Measurements from ENCODE around the gene PIR.

PIR gene

DNA sequence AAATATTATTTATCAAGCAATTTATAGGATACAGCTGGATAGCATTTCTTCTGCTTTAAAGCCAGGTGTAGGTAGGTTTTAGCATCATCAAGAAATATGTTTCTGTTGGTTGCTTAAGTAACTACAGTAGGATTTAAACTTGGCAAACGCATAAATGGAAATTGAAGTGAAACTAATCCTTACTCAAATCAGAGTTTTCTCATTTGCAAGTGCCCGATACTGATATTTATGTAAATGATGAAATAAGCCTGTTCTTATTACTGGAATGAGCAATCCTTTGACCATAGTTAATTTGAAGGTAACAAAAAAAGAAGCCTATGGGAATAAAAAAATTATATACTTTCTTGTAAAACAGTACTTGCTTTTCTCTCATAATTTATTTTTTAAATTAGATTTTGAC lies 134.6 kb downstream of the PIR start:
- H3K27ac ChIP-seq: no peak overlapping the region
- TF ChIP-seq ZFX (IDR thresholded peaks at IDR 0.05; ENCODE audit: borderline replicate concordance): no peak
- TF ChIP-seq, protein P1, sequence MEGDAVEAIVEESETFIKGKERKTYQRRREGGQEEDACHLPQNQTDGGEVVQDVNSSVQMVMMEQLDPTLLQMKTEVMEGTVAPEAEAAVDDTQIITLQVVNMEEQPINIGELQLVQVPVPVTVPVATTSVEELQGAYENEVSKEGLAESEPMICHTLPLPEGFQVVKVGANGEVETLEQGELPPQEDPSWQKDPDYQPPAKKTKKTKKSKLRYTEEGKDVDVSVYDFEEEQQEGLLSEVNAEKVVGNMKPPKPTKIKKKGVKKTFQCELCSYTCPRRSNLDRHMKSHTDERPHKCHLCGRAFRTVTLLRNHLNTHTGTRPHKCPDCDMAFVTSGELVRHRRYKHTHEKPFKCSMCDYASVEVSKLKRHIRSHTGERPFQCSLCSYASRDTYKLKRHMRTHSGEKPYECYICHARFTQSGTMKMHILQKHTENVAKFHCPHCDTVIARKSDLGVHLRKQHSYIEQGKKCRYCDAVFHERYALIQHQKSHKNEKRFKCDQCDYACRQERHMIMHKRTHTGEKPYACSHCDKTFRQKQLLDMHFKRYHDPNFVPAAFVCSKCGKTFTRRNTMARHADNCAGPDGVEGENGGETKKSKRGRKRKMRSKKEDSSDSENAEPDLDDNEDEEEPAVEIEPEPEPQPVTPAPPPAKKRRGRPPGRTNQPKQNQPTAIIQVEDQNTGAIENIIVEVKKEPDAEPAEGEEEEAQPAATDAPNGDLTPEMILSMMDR (IDR thresholded peaks at IDR 0.05): no peak

DNA sequence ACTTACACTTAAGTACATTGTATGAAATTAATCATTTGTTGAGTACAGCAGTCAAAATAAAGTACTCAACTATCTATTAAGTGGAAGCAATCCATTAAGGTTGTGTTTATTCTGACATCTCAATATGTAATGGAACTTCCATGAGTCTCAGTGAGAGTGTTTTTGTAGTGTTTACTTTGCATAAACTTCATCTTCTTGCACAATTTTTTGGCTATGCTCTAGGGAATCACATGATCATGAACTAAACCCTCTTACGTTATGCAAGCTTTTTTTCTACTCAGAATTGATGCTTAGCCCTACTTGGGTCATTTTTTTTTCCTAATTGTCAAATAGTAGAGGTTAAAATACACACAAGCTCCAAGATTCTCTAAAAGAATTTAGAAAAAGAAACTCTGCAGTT lies 136.7 kb downstream of the PIR start:
- no peak for TF ChIP-seq ZFX (IDR thresholded peaks at IDR 0.05; ENCODE audit: borderline replicate concordance)
- TF ChIP-seq, protein P1 (IDR thresholded peaks at IDR 0.05): no peak
- no peak overlapping the region for H3K27ac ChIP-seq

DNA sequence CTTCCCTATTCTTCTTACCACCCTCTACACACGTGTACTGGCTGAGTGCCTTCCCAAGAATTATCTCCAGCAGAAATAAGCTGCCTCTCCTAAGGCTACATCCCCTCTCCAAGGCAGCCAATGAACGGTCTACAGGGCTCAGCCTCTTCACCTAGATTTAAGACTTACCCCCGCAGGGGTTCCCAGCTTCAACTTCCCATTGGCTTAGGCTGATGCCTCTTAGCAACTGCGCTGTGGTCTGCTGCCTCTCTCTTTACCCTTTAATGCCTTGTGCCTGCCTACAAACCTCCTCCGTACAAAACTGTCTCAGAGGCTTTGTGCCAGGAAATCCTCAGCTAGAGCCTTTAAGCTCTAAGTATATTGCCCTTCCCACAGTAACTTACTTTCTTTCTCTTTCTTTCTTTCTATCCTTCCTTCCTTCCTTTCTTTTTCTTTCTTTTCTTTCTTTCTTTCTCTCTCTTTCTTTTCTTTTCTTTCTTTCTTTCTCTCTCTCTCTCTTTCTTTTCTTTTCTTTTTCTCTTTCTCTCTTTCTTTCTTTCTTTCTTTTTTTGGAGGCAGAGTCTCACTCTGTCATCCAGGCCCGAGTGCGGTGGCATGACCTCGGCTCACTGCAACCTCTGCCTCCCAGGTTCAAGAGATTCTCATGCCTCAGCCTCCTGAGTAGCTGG lies 142.7 kb downstream of the PIR start:
- no peak overlapping the region for H3K27ac ChIP-seq
- TF ChIP-seq, protein P1 (IDR thresholded peaks at IDR 0.05): no peak
- no peak for TF ChIP-seq ZFX (IDR thresholded peaks at IDR 0.05; ENCODE audit: borderline replicate concordance)

DNA sequence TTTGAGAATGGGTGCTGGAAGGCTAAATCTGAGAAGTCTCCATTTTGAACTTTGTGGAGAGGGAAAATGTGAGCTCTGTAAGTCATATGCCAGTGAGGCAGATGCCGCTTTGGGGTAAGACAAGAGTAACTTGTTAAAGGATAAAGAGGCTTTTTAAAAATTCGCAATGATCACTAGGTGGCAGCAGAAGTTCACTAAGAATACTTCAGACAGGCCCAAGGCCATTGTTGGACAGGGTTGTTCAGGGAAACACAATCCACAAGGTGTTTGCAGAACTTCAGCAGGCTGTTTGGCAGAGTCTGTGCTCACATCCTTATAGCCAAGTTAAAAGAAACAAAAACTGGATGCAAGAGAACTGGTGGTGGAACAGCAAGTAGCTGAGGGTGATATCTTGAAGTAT lies 144.1 kb downstream of the PIR start:
- H3K27ac ChIP-seq: no peak overlapping the region
- TF ChIP-seq ZFX (IDR thresholded peaks at IDR 0.05; ENCODE audit: borderline replicate concordance): no peak
- TF ChIP-seq, protein P1 (IDR thresholded peaks at IDR 0.05): peak; percentile 69

DNA sequence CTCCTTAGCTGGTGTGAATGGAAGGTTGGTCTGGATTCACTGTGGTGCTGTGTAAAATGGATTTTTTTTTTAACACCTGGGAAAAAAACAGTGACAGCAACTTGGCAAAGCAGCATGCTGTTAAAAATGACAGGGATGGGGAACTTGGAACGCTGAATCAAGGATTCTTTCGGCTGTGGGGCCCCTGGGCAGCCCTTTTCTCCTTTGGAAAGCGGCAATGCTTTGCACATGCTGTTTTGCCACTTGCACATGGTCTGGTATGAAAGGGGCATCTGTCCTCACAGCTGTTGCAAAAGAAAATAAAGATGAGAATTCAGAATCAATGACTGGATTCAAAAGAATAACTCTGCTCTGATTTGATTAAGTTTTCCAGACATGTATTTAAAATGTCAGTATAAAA lies 147.2 kb downstream of the PIR start:
- TF ChIP-seq, protein P1 (IDR thresholded peaks at IDR 0.05): no peak
- no peak for TF ChIP-seq ZFX (IDR thresholded peaks at IDR 0.05; ENCODE audit: borderline replicate concordance)
- H3K27ac ChIP-seq: no peak overlapping the region

DNA sequence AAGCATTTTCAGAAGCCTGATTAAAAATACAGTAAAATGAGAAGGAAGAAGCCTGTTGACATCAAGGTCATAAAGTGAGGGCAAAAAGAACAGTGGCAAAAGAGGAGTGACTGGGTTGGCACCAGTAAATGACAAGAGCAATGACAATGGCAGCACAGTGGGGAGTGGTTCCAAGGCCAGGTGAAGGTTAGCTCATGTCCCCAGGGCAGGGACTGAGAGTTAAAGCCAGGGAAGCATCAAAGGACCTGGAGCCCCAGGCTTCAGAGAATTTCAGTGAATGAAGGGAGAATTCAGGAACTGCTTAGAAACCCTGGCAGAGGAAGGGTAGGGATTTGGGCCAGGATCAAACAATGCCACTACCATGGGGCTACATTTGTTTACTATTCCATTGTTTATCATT lies 149.0 kb downstream of the PIR start:
- no peak overlapping the region for H3K27ac ChIP-seq
- no peak for TF ChIP-seq ZFX (IDR thresholded peaks at IDR 0.05; ENCODE audit: borderline replicate concordance)
- TF ChIP-seq, protein P1 (IDR thresholded peaks at IDR 0.05): no peak

DNA sequence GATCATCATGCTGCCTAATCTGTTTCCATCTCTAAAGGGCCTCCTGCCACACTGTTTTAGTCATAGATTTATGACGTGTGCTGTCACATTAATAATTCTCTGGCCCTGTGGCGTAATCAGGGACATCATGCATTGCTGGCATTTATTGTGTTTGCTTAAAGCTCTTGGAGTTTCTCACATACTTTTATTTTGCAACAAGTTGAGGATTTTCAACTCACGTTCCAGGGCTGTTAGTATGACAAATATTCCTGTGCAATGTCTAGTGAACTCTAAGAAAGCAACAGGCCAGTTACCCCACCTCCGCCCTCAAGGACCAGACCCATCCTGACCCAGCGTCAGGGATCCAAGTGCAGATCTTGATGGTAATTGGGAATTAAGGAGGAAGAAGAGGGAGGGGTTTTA lies 150.1 kb downstream of the PIR start:
- no peak overlapping the region for H3K27ac ChIP-seq
- TF ChIP-seq ZFX (IDR thresholded peaks at IDR 0.05; ENCODE audit: borderline replicate concordance): no peak
- TF ChIP-seq, protein P1 (IDR thresholded peaks at IDR 0.05): no peak

All from 22Rv1 (cell line).